ENCODE results near the gene CENPF.

DNA sequence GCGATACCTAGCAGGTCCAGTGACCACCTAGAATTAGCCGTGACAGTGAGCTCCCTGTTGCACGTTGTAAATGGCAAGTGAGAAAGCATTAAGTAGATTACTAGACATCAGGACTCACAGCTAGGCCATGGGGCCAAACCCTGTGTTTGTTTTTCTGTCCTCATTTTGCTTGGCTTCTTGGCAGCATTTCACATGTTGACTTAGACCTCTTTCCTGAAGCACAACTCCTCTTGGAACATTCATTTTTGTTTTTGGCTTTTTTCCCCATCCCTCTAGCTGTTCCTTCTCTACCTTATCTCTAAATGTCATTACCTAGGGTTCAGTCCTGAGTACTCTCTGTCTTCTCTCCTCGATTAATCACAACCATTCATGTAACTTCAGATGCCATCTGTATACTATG is 34.7 kb upstream of the CENPF start:
- TF ChIP-seq, protein P1, sequence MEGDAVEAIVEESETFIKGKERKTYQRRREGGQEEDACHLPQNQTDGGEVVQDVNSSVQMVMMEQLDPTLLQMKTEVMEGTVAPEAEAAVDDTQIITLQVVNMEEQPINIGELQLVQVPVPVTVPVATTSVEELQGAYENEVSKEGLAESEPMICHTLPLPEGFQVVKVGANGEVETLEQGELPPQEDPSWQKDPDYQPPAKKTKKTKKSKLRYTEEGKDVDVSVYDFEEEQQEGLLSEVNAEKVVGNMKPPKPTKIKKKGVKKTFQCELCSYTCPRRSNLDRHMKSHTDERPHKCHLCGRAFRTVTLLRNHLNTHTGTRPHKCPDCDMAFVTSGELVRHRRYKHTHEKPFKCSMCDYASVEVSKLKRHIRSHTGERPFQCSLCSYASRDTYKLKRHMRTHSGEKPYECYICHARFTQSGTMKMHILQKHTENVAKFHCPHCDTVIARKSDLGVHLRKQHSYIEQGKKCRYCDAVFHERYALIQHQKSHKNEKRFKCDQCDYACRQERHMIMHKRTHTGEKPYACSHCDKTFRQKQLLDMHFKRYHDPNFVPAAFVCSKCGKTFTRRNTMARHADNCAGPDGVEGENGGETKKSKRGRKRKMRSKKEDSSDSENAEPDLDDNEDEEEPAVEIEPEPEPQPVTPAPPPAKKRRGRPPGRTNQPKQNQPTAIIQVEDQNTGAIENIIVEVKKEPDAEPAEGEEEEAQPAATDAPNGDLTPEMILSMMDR (IDR thresholded peaks at IDR 0.05; ENCODE audit: borderline replicate concordance, extremely low read depth, low read length, poor library complexity, severe bottlenecking), result no peak
- no peak for TF ChIP-seq EZH2 (IDR thresholded peaks at IDR 0.05; ENCODE audit: borderline replicate concordance, low read depth, low read length, severe bottlenecking)
